Small intestine (tissue), 7 donors: Measurements from ENCODE around the gene EML4. TPM values are rescaled to one million over a fixed set of nuclear protein-coding genes. Genes with fewer than 3 reads are reported as not detected.

Experiments
- DNase-seq, 2 donors: peaks; one replicate each; pipeline versions ENCODE4 v3.0.0 to v3.0.0-alpha.2; 2013
- FAIRE-seq: peaks from 2 replicates; lab custom pipeline; 2012; peaks lifted over from hg19 to GRCh38; lab: Jason Lieb, UNC
- H3K27ac ChIP-seq, 3 donors: one replicate each; pipeline ENCODE4 v1.5.1; 2013; ENCODE audit warnings: low read length in 2 of 3, mild to moderate bottlenecking in 2 of 3, control low read depth in 1 of 3, inconsistent platforms in 1 of 3, low read depth in 1 of 3, moderate library complexity in 1 of 3
- H3K27me3 ChIP-seq, 3 donors: one replicate each; pipeline ENCODE4 v1.6.1; 2013; ENCODE audit warnings: low read length in 3 of 3, inconsistent platforms in 1 of 3; ENCODE audit not compliant: control insufficient read depth in 3 of 3, insufficient read depth in 3 of 3
- H3K36me3 ChIP-seq, 3 donors: one replicate each; pipeline ENCODE4 v1.6.1; 2013; ENCODE audit warnings: low read length in 3 of 3, inconsistent platforms in 1 of 3, low read depth in 1 of 3, mild to moderate bottlenecking in 1 of 3, moderate library complexity in 1 of 3; ENCODE audit not compliant: control insufficient read depth in 3 of 3, insufficient read depth in 2 of 3
- H3K4me1 ChIP-seq, 3 donors: one replicate each; pipeline ENCODE4 v1.6.1; 2013; ENCODE audit warnings: low read length in 2 of 3, inconsistent platforms in 1 of 3, low read depth in 1 of 3, mild to moderate bottlenecking in 1 of 3, moderate library complexity in 1 of 3; ENCODE audit not compliant: control insufficient read depth in 3 of 3, insufficient read depth in 2 of 3
- H3K4me3 ChIP-seq, 3 donors: one replicate each; pipeline ENCODE4 v1.5.1; 2013; ENCODE audit warnings: low read length in 3 of 3, control low read depth in 1 of 3, inconsistent platforms in 1 of 3, low read depth in 1 of 3, mild to moderate bottlenecking in 1 of 3, moderate library complexity in 1 of 3
- H3K9me3 ChIP-seq, 2 donors: one replicate each; pipeline ENCODE4 v1.6.1; 2013; ENCODE audit warnings: low read depth in 1 of 2, low read length in 1 of 2; ENCODE audit not compliant: control insufficient read depth in 2 of 2, insufficient read depth in 1 of 2
- WGBS, 3 donors: extraction: QIAGEN DNeasy Blood & Tissue Kit; methylation state at CpG; one replicate each; pipeline ENCODE4 v1.1.7; 2013; 5-methylcytosine and 5-hydroxymethylcytosine counted together
- polyA plus RNA-seq, 4 donors: library from polyadenylated mRNA; stranded (reverse) in 3 of 4; unstranded in 1 of 4; fragments of 200-250 nt in 3 of 4; fragments of 120-200 nt in 1 of 4; gene quantifications; one replicate each; pipeline versions ENCODE4 v1.2.1 to v1.2.3, GENCODE V29; 2013
- donor health status: healthy with polysubstance abuse.
- donor health status: control.
- donor health status: control.
- donor health status: Bipolar disorder and iron deficiency.
- donor health status: healthy.

The EML4 gene
- polyA plus RNA-seq, 4 donors, result 30.0 to 132 (median 33.3) TPM

DNA sequence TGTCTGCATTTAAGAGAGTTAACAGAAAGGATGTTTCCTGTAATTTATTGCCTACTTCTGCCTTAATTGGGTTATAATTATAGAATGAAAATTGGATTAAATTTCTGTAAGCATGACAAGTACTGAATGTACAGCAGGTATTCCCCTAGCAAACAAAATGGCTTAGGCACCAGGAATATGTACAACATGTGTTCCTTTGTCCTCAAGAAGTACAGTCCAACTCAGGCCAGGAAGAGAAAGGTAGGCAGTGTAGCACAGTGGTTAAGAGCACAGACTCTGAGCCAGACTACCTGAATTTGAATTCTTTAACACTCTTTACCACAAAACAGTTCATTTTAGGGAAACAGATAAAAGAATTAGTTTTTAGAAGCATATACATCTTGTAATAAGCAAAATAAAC, 148.8 kb downstream of the EML4 start:
- H3K36me3 ChIP-seq, result peaks cover 4 to 28% (median 7%) of the 10 kb centered on the region in 3 donors
- FAIRE-seq (no peak), DNase-seq (no peak)
- H3K27ac ChIP-seq, result no peak overlapping the region
- H3K4me1 ChIP-seq, result peaks cover 0 to 3% (median 0%) of the 10 kb centered on the region in 3 donors
- no peaks in the 10 kb centered on the region for H3K9me3 ChIP-seq
- no peaks in the 10 kb centered on the region for H3K27me3 ChIP-seq
- H3K4me3 ChIP-seq, result no peak overlapping the region

DNA sequence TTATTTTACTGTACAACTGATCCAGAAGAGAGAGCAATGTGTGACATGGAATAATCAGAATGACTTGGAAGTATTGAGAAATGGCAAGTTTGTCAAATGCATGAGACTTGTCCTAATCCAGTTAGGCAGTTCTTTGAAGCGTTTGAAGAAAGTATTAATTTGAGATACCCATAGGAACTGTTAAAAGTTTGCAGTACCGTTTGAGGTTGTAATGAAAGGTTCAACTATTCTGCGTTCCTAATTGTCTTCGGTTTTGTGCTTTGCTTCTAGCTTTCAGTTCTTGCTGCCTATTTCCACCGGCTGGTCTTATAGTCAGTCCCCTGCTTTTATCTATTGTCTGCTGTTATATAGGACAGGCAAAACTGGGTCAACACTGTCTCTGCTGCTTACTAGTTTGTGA, 150.1 kb downstream of the EML4 start:
- DNase-seq (no peak), FAIRE-seq (no peak)
- no peak overlapping the region for H3K27ac ChIP-seq
- H3K27me3 ChIP-seq, result no peaks in the 10 kb centered on the region
- WGBS, 3 donors, result 93 to 96% (median 94%) methylated on average over 5 of the region's 5 CpGs
- peaks cover 0 to 3% (median 0%) of the 10 kb centered on the region in 3 donors for H3K4me1 ChIP-seq
- no peak overlapping the region for H3K4me3 ChIP-seq
- H3K9me3 ChIP-seq, result no peaks in the 10 kb centered on the region
- H3K36me3 ChIP-seq, result peaks cover 4 to 26% (median 7%) of the 10 kb centered on the region in 3 donors

DNA sequence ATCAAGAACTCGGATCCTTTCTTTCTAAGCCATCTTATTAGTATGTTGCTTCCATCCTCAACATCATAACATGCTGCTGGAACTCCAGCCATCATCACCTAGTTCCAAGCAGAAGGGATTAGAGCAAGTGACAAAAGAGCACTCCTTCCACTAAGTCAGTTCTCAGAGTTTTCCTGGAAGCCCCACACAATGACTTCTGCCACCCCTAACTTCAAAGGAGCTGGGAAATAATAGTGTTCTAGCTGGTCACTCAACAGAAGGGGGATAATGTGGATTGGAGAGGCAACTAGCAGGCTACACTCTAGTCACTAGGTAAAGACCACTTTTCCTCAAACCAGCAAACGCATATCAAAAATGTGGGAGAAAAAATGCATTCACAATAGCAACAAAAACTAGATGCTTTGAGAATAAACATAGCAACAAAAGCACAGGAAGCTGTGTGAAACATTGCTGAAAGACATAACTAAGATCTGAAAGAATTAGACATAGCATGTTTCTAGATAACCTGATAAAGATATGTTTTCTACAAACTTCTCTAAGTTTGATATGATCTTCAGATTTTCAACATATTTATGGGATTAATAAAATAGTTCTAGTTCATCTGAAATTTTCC, 152.4 kb downstream of the EML4 start:
- Histone ChIP-seq H3K4me1 (peaks cover 0 to 3% (median 0%) of the 10 kb centered on the region in 3 donors), H3K27me3 (no peaks in the 10 kb centered on the region), H3K4me3 (no peak overlapping the region), H3K36me3 (peaks cover 4 to 27% (median 6%) of the 10 kb centered on the region in 3 donors), H3K27ac (no peak overlapping the region), H3K9me3 (no peaks in the 10 kb centered on the region)
- 64 to 96% (median 88%) methylated on average over 2 of the region's 2 CpGs for WGBS, 3 donors
- FAIRE-seq, result no peak
- no peak for DNase-seq

DNA sequence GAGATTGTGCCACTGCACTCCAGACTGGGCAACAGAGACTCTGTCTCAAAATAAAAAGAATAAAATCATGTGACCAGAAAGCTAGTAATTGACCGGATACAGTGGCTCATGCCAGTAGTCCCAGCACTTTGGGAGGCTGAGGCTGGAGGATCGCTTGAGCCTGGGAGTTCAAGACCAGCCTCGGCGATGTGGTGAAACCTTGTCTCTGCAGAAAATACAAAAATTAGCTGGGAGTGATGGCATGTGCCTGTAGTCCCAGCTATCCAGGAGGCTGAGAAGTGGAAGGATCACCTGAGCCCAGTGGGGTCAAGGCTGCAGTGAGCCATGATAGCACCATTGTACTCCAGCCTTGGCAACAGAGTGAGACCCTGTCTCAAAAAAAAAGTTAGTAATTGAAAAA, 155.1 kb downstream of the EML4 start:
- no peak for FAIRE-seq
- Histone ChIP-seq H3K4me3 (no peak overlapping the region), H3K4me1 (peaks cover 0 to 3% (median 0%) of the 10 kb centered on the region in 3 donors), H3K27me3 (no peaks in the 10 kb centered on the region), H3K27ac (no peak overlapping the region), H3K9me3 (no peaks in the 10 kb centered on the region), H3K36me3 (peaks cover 2 to 26% (median 5%) of the 10 kb centered on the region in 3 donors)
- 94 to 100% (median 99%) methylated on average over 4 of the region's 4 CpGs for WGBS, 3 donors
- no peak for DNase-seq

DNA sequence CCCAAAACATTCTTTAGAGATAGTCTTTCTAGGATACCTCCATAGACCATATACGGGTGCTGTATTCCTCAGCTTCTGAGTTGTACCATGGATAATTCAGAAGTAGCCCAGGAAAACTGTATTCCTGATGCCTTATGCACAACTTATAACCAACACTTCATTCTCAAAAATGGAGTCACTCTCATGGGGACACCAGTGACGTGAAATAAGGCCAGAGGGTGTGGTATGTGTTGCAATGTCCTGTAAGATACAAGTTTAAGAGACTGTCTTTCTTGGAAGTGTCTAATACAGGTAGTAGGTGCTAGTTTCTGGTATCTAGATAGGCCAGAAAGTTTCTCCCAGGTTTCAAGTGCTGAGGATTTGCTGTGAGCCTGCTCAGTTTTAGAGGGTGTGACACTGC, 155.8 kb downstream of the EML4 start:
- Histone ChIP-seq H3K4me1 (peaks cover 0 to 3% (median 0%) of the 10 kb centered on the region in 3 donors), H3K27ac (no peak overlapping the region), H3K36me3 (peaks cover 4 to 29% (median 11%) of the 10 kb centered on the region in 3 donors), H3K9me3 (no peaks in the 10 kb centered on the region), H3K27me3 (no peaks in the 10 kb centered on the region), H3K4me3 (no peak overlapping the region)
- 87 to 91% (median 90%) methylated on average over 2 of the region's 2 CpGs for WGBS, 3 donors
- FAIRE-seq, result no peak
- DNase-seq, result no peak

DNA sequence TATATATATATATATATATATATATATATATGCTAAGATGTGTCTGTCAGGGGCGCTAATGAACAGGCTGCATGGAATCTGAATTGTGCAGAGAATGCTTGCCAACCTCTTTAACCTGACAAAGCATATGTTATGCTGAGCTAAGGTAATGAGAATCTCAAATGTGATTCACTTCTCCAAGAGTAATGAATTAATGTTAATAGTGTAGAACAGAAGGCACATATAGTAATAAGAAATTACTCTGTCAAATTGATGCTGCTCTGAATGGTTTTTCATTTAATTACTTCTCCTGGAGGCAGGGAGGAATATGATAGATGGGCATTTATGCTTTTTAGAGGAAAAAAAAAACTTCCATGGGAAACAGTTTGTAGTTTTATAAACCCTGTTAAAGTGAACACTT, 156.5 kb downstream of the EML4 start:
- 92 to 100% (median 94%) methylated on average over 1 of the region's 1 CpG for WGBS, 3 donors
- FAIRE-seq (no peak), DNase-seq (no peak)
- Histone ChIP-seq H3K4me3 (no peak overlapping the region), H3K9me3 (no peaks in the 10 kb centered on the region), H3K36me3 (peaks cover 5 to 28% (median 13%) of the 10 kb centered on the region in 3 donors), H3K4me1 (peaks cover 0 to 3% (median 0%) of the 10 kb centered on the region in 3 donors), H3K27me3 (no peaks in the 10 kb centered on the region), H3K27ac (no peak overlapping the region)

DNA sequence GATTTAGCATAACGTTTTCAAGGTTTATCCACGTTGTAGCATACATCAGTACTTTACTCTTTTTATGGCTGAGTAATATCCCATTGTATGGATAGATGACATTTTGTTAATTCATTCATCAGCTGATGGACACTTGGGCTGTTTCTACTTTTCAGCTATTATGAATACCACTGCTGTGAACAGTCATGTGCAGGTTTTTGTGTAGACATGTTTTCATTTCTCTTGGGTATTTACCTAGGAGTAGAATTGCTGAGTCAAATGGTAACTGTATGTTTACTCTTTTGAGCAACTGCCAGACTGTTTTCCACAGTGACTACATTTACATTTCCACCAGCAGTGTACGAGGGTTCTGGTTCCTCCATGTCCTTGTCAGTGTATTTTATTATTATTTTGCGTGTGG, 158.0 kb downstream of the EML4 start:
- no peaks in the 10 kb centered on the region for H3K9me3 ChIP-seq
- DNase-seq (no peak), FAIRE-seq (no peak)
- H3K4me1 ChIP-seq, result no peaks in the 10 kb centered on the region
- H3K27ac ChIP-seq, result no peak overlapping the region
- peaks cover 7 to 23% (median 18%) of the 10 kb centered on the region in 3 donors for H3K36me3 ChIP-seq
- no peak overlapping the region for H3K4me3 ChIP-seq
- 62 to 74% (median 64%) methylated on average over 4 of the region's 4 CpGs for WGBS, 3 donors
- H3K27me3 ChIP-seq, result no peaks in the 10 kb centered on the region

DNA sequence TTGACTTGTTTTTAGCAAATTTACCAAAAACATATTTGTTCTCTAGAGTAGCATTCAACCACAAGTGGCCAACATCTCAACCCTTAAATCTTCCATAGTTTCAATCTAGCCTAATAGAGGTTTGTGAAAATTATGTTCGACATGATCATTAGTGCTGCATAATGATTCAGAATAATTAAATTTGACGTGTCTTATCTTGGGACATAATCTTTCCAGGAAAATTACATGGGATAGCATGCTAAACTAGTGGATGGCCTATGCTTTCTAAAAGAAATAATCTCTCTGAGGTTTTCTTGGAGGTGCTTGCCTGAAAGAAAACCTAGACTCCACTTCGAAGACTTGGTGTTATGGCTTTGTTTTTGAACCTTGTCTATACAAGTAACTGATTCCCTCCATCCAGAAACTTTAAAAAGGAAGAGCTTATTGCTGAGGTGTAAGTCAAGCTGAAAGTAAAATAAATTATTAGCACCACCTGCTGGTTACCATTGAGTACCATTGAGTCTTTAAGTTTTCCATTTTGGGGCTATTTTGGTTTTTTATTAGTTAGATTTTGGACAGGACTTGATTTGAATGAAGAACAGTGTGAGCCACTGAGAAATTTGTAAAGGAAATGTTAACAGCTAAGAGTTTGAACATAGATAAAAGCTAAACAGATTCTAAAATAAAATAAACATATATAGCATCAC, 159.1 kb downstream of the EML4 start:
- no peaks in the 10 kb centered on the region for H3K27me3 ChIP-seq
- no peaks in the 10 kb centered on the region for H3K4me1 ChIP-seq
- H3K9me3 ChIP-seq, result no peaks in the 10 kb centered on the region
- 67 to 71% (median 71%) methylated on average over 3 of the region's 3 CpGs for WGBS, 3 donors
- peaks cover 12 to 26% (median 23%) of the 10 kb centered on the region in 3 donors for H3K36me3 ChIP-seq
- no peak overlapping the region for H3K4me3 ChIP-seq
- no peak for FAIRE-seq
- H3K27ac ChIP-seq, result no peak overlapping the region
- no peak for DNase-seq
